ENCODE results near the gene BTF3L4. TPM values are rescaled to one million over a fixed set of nuclear protein-coding genes. Genes with fewer than 3 reads are reported as not detected.

BTF3L4 gene
- total RNA-seq (2021), result 100 and 106 TPM in 2 replicates
- long read RNA-seq, full-length matches to known transcripts, result 719 of 737 reads
- long read RNA-seq, partial matches to known transcripts, result 2 of 737 reads
- long read RNA-seq, other reads (novel, unspliced or antisense), result 16 of 737 reads

DNA sequence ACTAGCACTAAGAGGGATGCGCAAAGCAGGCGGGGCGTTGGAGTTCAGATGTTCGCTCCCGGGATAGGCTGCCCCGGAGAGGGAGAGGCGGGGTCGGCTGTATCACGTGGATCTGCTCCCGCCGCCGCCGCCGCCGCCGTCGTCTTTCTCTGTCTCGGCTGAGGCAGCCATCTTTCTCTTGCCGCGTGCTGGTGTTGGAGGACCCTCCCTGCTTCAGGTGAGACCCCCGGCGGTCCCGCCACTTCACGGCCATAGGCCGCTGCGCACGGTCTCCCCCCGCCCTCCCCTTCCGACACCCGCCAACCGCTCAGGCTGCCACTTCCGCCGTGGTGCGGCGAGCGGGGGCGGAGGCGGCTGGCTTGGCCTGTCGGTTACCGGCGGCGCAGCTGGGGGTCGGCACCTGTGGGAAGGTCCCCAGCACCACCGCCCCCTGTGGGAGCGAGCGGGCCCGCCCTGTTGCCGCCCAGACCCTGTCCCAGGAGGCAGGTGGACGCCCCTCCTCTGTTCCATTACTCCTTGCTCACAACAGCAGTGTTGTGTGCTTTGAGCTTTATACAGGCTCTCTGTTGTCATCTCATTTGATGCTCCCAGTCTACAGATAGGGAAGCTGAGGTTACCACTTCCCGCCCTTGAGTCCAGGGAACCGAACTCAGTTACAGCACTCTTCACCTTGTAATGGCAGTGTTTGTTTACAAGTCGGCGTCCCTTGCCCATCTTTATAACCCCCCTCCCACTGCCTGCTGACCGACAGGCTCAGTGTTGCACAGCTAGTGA lies at the start of gene BTF3L4:
Gene BTF3L4, plus strand, starts transcription at position 133 of the 774 bp plus-strand sequence. CDS start 3,553 bp downstream, outside the sequence.
- H4K20me1 ChIP-seq (ENCODE audit: control insufficient read depth, insufficient read depth, insufficient read length), result no peaks in the 10 kb centered on the region
- peak; percentile 98 for DNase-seq
- H3K23ac ChIP-seq (ENCODE audit: insufficient read length, low read depth, low read length), result no peak within 1 kb of the TSS
- peak within 1 kb of the TSS; percentile 98 for H3K14ac ChIP-seq (ENCODE audit: insufficient read depth, low read length)
- no peaks in the 10 kb centered on the region for H3K79me1 ChIP-seq (ENCODE audit: insufficient read depth, low read depth, low read length, poor library complexity, severe bottlenecking)
- H3K9ac ChIP-seq (ENCODE audit: extremely low read depth, insufficient read length, low read length), result peak within 1 kb of the TSS; percentile 93
- peak within 1 kb of the TSS; percentile 97 to 100 (median 99) for H3K27ac Mint-ChIP-seq
- H3K4ac ChIP-seq (ENCODE audit: low read depth, low read length), result peak within 1 kb of the TSS; percentile 18; the same call in 1 of the 2 replicates
- H2AFZ ChIP-seq (ENCODE audit: low read length), result no peak within 1 kb of the TSS
- H2BK15ac ChIP-seq (ENCODE audit: low read depth, low read length), result no peak within 1 kb of the TSS
- H2AK5ac ChIP-seq (ENCODE audit: insufficient read length, low read length), result no peak within 1 kb of the TSS
- H3K18ac ChIP-seq (ENCODE audit: insufficient read length, low read depth, low read length), result peak within 1 kb of the TSS; percentile 97
- H3K56ac ChIP-seq (ENCODE audit: insufficient read length, low read depth, low read length), result no peak within 1 kb of the TSS
- H3K9me3 Mint-ChIP-seq, result no peaks in the 10 kb centered on the region; a peak in 1 of 5 replicates
- TF ChIP-seq, protein P1, sequence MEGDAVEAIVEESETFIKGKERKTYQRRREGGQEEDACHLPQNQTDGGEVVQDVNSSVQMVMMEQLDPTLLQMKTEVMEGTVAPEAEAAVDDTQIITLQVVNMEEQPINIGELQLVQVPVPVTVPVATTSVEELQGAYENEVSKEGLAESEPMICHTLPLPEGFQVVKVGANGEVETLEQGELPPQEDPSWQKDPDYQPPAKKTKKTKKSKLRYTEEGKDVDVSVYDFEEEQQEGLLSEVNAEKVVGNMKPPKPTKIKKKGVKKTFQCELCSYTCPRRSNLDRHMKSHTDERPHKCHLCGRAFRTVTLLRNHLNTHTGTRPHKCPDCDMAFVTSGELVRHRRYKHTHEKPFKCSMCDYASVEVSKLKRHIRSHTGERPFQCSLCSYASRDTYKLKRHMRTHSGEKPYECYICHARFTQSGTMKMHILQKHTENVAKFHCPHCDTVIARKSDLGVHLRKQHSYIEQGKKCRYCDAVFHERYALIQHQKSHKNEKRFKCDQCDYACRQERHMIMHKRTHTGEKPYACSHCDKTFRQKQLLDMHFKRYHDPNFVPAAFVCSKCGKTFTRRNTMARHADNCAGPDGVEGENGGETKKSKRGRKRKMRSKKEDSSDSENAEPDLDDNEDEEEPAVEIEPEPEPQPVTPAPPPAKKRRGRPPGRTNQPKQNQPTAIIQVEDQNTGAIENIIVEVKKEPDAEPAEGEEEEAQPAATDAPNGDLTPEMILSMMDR (conservative IDR thresholded peaks at IDR 0.05), result peak; percentile 37; the same call in 2 of the 3 replicates
- H4K91ac ChIP-seq (ENCODE audit: insufficient read length, low read depth, low read length), result peak within 1 kb of the TSS; percentile 0
- peak within 1 kb of the TSS; percentile 42 for H2BK5ac ChIP-seq (ENCODE audit: insufficient read length, low read length)
- H3K27ac ChIP-seq (ENCODE audit: insufficient read length, low read depth, low read length), result peak within 1 kb of the TSS; percentile 71
- H3K36me3 Mint-ChIP-seq (ENCODE audit: insufficient read depth in 1 of 3, low read depth in 3 of 3), result peaks cover 19 to 54% (median 44%) of the 10 kb centered on the region in 3 experiments
- no peak within 1 kb of the TSS for H2BK20ac ChIP-seq (ENCODE audit: low read depth, low read length, poor library complexity, severe bottlenecking)
- peak within 1 kb of the TSS; percentile 99 to 100 for H3K4me3 Mint-ChIP-seq
- H3K9me3 ChIP-seq (ENCODE audit: control insufficient read depth, low read depth, low read length), result no peaks in the 10 kb centered on the region
- peaks cover 25 to 28% of the 10 kb centered on the region in 2 experiments for H3K4me1 Mint-ChIP-seq
- peak within 1 kb of the TSS; percentile 97 for H2BK120ac ChIP-seq (ENCODE audit: low read depth, low read length, poor library complexity, severe bottlenecking)
- H2BK12ac ChIP-seq (ENCODE audit: insufficient read length, low read depth, low read length), result no peak within 1 kb of the TSS
- H3K23me2 ChIP-seq (ENCODE audit: insufficient read length, low read depth, low read length, poor library complexity, severe bottlenecking), result peaks cover 10% of the 10 kb centered on the region
- H3K79me2 ChIP-seq (ENCODE audit: insufficient read depth, low read length), result peaks cover 29% of the 10 kb centered on the region; the same call in 1 of the 2 replicates
- H3K4me1 ChIP-seq (ENCODE audit: insufficient read depth, low read length), result no peaks in the 10 kb centered on the region
- WGBS (ENCODE audit: extremely low coverage, insufficient read length, low lambda C conversion rate), result no CpG with 5 or more reads among the region's 54 CpGs
- H4K8ac ChIP-seq (replicated peaks; ENCODE audit: insufficient read length, low read depth, low read length), result no peak within 1 kb of the TSS
- H3K27me3 Mint-ChIP-seq (ENCODE audit: low read depth), result no peaks in the 10 kb centered on the region
- H3K4me2 ChIP-seq (ENCODE audit: insufficient read depth, insufficient read length, low read length), result peak within 1 kb of the TSS; percentile 83
- H3K27me3 ChIP-seq (ENCODE audit: insufficient read depth, low read length), result no peaks in the 10 kb centered on the region
- H3T11ph ChIP-seq (ENCODE audit: low read length), result peak within 1 kb of the TSS; percentile 94
- H4K5ac ChIP-seq (ENCODE audit: insufficient read length, low read depth, low read length), result peak within 1 kb of the TSS; percentile 78

Measured in H9 (cell line).